Measurements from ENCODE around the gene CLSTN3.
"Not testable (repeated sequence)": the region's sequence is repeated elsewhere in the genome, so short reads cannot be mapped to it uniquely, and the experiment has no call there.

The CLSTN3 gene

GRCh38 chr12:7175493-7175892, 45.3 kb downstream of the CLSTN3 start:
- peaks cover 6 to 7% of the 10 kb centered on the region in 2 experiments for H3K4me1 ChIP-seq (ENCODE audit: control insufficient read depth in 1 of 2, insufficient read depth in 1 of 2, low read depth in 1 of 2, low read length in 1 of 2)
- no peak for TF ChIP-seq CTCF (IDR thresholded peaks at IDR 0.05)
- no peak overlapping the region for H3K4me3 ChIP-seq (ENCODE audit: low read depth in 1 of 2, low read length in 1 of 2)

GRCh38 chr12:7176595-7176994, 46.4 kb downstream of the CLSTN3 start:
- H3K9me3 ChIP-seq = no peaks in the 10 kb centered on the region
- H3K4me1 ChIP-seq (ENCODE audit: control insufficient read depth in 1 of 2, insufficient read depth in 1 of 2, low read depth in 1 of 2, low read length in 1 of 2) = peaks cover 6 to 7% of the 10 kb centered on the region in 2 experiments
- no peak overlapping the region for H3K4me3 ChIP-seq (ENCODE audit: low read depth in 1 of 2, low read length in 1 of 2)
- TF ChIP-seq CTCF (IDR thresholded peaks at IDR 0.05) = no peak
- H3K36me3 ChIP-seq = no peaks in the 10 kb centered on the region
- no peak overlapping the region for H3K27ac ChIP-seq
- peaks cover 8% of the 10 kb centered on the region for H3K27me3 ChIP-seq

More at GRCh38 chr12:7175493-7175892, 45.3 kb downstream of the CLSTN3 start:
- no peaks in the 10 kb centered on the region for H3K9me3 ChIP-seq
- peaks cover 8% of the 10 kb centered on the region for H3K27me3 ChIP-seq
- H3K27ac ChIP-seq = no peak overlapping the region
- H3K36me3 ChIP-seq = no peaks in the 10 kb centered on the region

- Histone ChIP-seq H3K36me3 (no peaks in the 10 kb centered on the region), H3K4me1 (ENCODE audit: control insufficient read depth in 1 of 2, insufficient read depth in 1 of 2, low read depth in 1 of 2, low read length in 1 of 2) (peaks cover 6 to 7% of the 10 kb centered on the region in 2 experiments), H3K27ac (no peak overlapping the region), H3K9me3 (no peaks in the 10 kb centered on the region), H3K4me3 (ENCODE audit: low read depth in 1 of 2, low read length in 1 of 2) (no peak overlapping the region), H3K27me3 (peaks cover 8% of the 10 kb centered on the region)
- no peak for TF ChIP-seq CTCF (IDR thresholded peaks at IDR 0.05)
Measured at GRCh38 chr12:7178481-7178880, 48.3 kb downstream of the CLSTN3 start.

GRCh38 chr12:7180685-7181084, 50.5 kb downstream of the CLSTN3 start:
- H3K4me3 ChIP-seq (ENCODE audit: low read depth in 1 of 2, low read length in 1 of 2) = no peak overlapping the region
- no peaks in the 10 kb centered on the region for H3K27me3 ChIP-seq
- H3K4me1 ChIP-seq (ENCODE audit: control insufficient read depth in 1 of 2, insufficient read depth in 1 of 2, low read depth in 1 of 2, low read length in 1 of 2) = peaks cover 21% of the 10 kb centered on the region in 2 experiments
- H3K27ac ChIP-seq = no peak overlapping the region
- no peaks in the 10 kb centered on the region for H3K36me3 ChIP-seq
- no peak for TF ChIP-seq CTCF (IDR thresholded peaks at IDR 0.05)
- no peaks in the 10 kb centered on the region for H3K9me3 ChIP-seq

GRCh38 chr12:7186058-7186457, 55.9 kb downstream of the CLSTN3 start:
- peaks cover 48 to 54% of the 10 kb centered on the region in 2 experiments for H3K4me1 ChIP-seq (ENCODE audit: control insufficient read depth in 1 of 2, insufficient read depth in 1 of 2, low read depth in 1 of 2, low read length in 1 of 2)
- peak overlapping the region; percentile 76 for H3K27ac ChIP-seq
- not testable (repeated sequence) for H3K9me3 ChIP-seq, H3K36me3 ChIP-seq, H3K27me3 ChIP-seq
- peak overlapping the region in 1 of 2 experiments; percentile 2 for H3K4me3 ChIP-seq (ENCODE audit: low read depth in 1 of 2, low read length in 1 of 2)

GRCh38 chr12:7188562-7189397, 58.6 kb downstream of the CLSTN3 start:
- TF ChIP-seq CTCF (IDR thresholded peaks at IDR 0.05) = peak; percentile 67
- peaks cover 48 to 54% of the 10 kb centered on the region in 2 experiments for H3K4me1 ChIP-seq (ENCODE audit: control insufficient read depth in 1 of 2, insufficient read depth in 1 of 2, low read depth in 1 of 2, low read length in 1 of 2)

More at GRCh38 chr12:7188562-7189397, 58.6 kb downstream of the CLSTN3 start:
- H3K36me3 ChIP-seq = no peaks in the 10 kb centered on the region
- H3K4me3 ChIP-seq (ENCODE audit: low read depth in 1 of 2, low read length in 1 of 2) = peak overlapping the region; percentile 71 to 89
- no peaks in the 10 kb centered on the region for H3K27me3 ChIP-seq
- H3K9me3 ChIP-seq = no peaks in the 10 kb centered on the region
- peak overlapping the region; percentile 84 for H3K27ac ChIP-seq

All from neutrophil (primary cell).